ENCODE measurements around the gene ZBTB40.

ZBTB40 gene

DNA sequence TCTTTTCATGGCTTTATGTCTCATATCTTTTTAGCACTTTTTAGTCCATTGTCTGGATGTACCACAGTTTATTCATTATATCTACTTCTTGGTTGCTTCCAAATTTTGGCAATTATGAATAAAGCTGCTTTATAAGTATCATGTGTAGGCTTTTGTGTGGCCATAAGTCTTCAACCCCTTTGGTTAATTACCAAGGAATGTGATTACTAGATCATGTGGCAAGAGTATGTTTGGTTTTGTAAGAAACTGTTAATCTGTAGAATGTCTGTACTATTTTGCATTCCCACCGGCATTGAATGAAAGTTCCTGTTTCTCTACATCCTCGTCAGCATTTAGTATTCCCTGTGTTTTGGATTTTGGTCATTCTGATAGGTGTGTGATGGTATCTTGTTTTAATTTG lies 31.5 kb downstream of the ZBTB40 start:
- H3K9ac ChIP-seq (ENCODE audit: low read depth in 1 of 2, low read length in 2 of 2), result no peak overlapping the region

GRCh38 chr1:22484706-22485345 lies 33.2 kb downstream of the ZBTB40 start:
- Histone ChIP-seq H3K9me3 (ENCODE audit: control insufficient read depth in 2 of 2, low read length in 2 of 2) (no peaks in the 10 kb centered on the region), H3K4me1 (ENCODE audit: control insufficient read depth in 2 of 2, insufficient read depth in 2 of 2, low read length in 2 of 2) (no peaks in the 10 kb centered on the region), H3K4me3 (ENCODE audit: low read length in 2 of 2) (no peak overlapping the region), H3K36me3 (ENCODE audit: control insufficient read depth in 2 of 2, insufficient read depth in 2 of 2, low read length in 2 of 2) (peaks cover 0 to under 1% of the 10 kb centered on the region in 2 donors), H3K27ac (ENCODE audit: low read depth in 2 of 2, low read length in 2 of 2) (no peak overlapping the region), H3K9ac (ENCODE audit: low read depth in 1 of 2, low read length in 2 of 2) (no peak overlapping the region), H3K27me3 (ENCODE audit: control insufficient read depth in 2 of 2, insufficient read depth in 2 of 2, low read length in 2 of 2) (no peaks in the 10 kb centered on the region)

More for the DNA sequence above, 31.5 kb downstream of the ZBTB40 start:
- Histone ChIP-seq H3K4me3 (ENCODE audit: low read length in 2 of 2) (no peak overlapping the region), H3K27me3 (ENCODE audit: control insufficient read depth in 2 of 2, insufficient read depth in 2 of 2, low read length in 2 of 2) (no peaks in the 10 kb centered on the region), H3K27ac (ENCODE audit: low read depth in 2 of 2, low read length in 2 of 2) (no peak overlapping the region), H3K4me1 (ENCODE audit: control insufficient read depth in 2 of 2, insufficient read depth in 2 of 2, low read length in 2 of 2) (no peaks in the 10 kb centered on the region), H3K36me3 (ENCODE audit: control insufficient read depth in 2 of 2, insufficient read depth in 2 of 2, low read length in 2 of 2) (no peaks in the 10 kb centered on the region), H3K9me3 (ENCODE audit: control insufficient read depth in 2 of 2, low read length in 2 of 2) (no peaks in the 10 kb centered on the region)

GRCh38 chr1:22485431-22485830 lies 33.8 kb downstream of the ZBTB40 start:
- no peak overlapping the region for H3K4me3 ChIP-seq (ENCODE audit: low read length in 2 of 2)
- no peaks in the 10 kb centered on the region for H3K4me1 ChIP-seq (ENCODE audit: control insufficient read depth in 2 of 2, insufficient read depth in 2 of 2, low read length in 2 of 2)
- H3K9me3 ChIP-seq (ENCODE audit: control insufficient read depth in 2 of 2, low read length in 2 of 2), result no peaks in the 10 kb centered on the region
- H3K27ac ChIP-seq (ENCODE audit: low read depth in 2 of 2, low read length in 2 of 2), result no peak overlapping the region
- H3K27me3 ChIP-seq (ENCODE audit: control insufficient read depth in 2 of 2, insufficient read depth in 2 of 2, low read length in 2 of 2), result no peaks in the 10 kb centered on the region
- no peak overlapping the region for H3K9ac ChIP-seq (ENCODE audit: low read depth in 1 of 2, low read length in 2 of 2)
- peaks cover 4 to 6% of the 10 kb centered on the region in 2 donors for H3K36me3 ChIP-seq (ENCODE audit: control insufficient read depth in 2 of 2, insufficient read depth in 2 of 2, low read length in 2 of 2)

DNA sequence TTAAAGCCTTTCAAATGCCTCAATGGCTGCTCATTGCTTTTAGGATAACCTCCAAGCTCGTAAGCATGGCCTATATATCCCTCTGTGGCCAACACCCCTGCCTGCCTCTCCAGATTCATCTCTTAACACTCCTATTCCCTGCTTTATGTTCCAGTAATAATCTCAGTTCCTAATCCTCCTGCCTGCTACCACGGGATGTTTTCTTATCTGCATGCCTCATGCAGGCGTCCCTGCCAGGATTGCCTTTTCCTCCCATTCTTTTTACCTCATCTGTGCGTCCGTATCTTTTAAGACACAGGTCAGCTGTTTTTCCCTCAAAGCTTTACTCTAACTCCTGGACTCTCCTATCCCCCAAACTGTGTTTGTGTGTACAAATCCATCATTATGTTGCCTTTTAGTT lies 36.1 kb downstream of the ZBTB40 start:
- no peaks in the 10 kb centered on the region for H3K4me1 ChIP-seq (ENCODE audit: control insufficient read depth in 2 of 2, insufficient read depth in 2 of 2, low read length in 2 of 2)
- peaks cover 11 to 18% of the 10 kb centered on the region in 2 donors for H3K36me3 ChIP-seq (ENCODE audit: control insufficient read depth in 2 of 2, insufficient read depth in 2 of 2, low read length in 2 of 2)
- H3K9ac ChIP-seq (ENCODE audit: low read depth in 1 of 2, low read length in 2 of 2), result no peak overlapping the region
- H3K27me3 ChIP-seq (ENCODE audit: control insufficient read depth in 2 of 2, insufficient read depth in 2 of 2, low read length in 2 of 2), result no peaks in the 10 kb centered on the region
- no peak overlapping the region for H3K27ac ChIP-seq (ENCODE audit: low read depth in 2 of 2, low read length in 2 of 2)
- no peaks in the 10 kb centered on the region for H3K9me3 ChIP-seq (ENCODE audit: control insufficient read depth in 2 of 2, low read length in 2 of 2)
- H3K4me3 ChIP-seq (ENCODE audit: low read length in 2 of 2), result no peak overlapping the region

GRCh38 chr1:22488319-22488718 lies 36.7 kb downstream of the ZBTB40 start:
- Histone ChIP-seq H3K4me3 (ENCODE audit: low read length in 2 of 2) (no peak overlapping the region), H3K36me3 (ENCODE audit: control insufficient read depth in 2 of 2, insufficient read depth in 2 of 2, low read length in 2 of 2) (peaks cover 12 to 23% of the 10 kb centered on the region in 2 donors), H3K9me3 (ENCODE audit: control insufficient read depth in 2 of 2, low read length in 2 of 2) (no peaks in the 10 kb centered on the region), H3K4me1 (ENCODE audit: control insufficient read depth in 2 of 2, insufficient read depth in 2 of 2, low read length in 2 of 2) (no peaks in the 10 kb centered on the region), H3K27me3 (ENCODE audit: control insufficient read depth in 2 of 2, insufficient read depth in 2 of 2, low read length in 2 of 2) (no peaks in the 10 kb centered on the region), H3K27ac (ENCODE audit: low read depth in 2 of 2, low read length in 2 of 2) (no peak overlapping the region), H3K9ac (ENCODE audit: low read depth in 1 of 2, low read length in 2 of 2) (no peak overlapping the region)

DNA sequence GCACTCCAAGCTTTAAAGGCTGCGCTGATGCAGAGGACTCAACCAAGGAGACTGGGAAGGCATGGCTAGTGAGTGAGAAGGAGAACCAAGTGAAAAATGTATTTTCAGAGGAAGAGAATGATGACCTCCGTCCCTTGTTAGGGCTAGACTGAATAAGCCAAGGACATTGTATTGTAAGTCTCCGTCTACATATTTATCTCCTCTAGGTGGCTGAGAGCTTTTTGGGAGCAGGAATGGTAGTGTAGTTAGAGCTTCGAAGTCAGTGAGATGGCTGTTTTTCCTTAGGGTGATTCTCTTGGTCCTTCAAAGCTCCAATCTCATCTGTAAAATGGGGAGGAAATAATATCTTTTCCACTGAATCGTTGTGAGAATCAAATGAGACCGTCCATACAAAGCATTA lies 37.6 kb downstream of the ZBTB40 start:
- H3K27me3 ChIP-seq (ENCODE audit: control insufficient read depth in 2 of 2, insufficient read depth in 2 of 2, low read length in 2 of 2), result no peaks in the 10 kb centered on the region
- peaks cover 15 to 25% of the 10 kb centered on the region in 2 donors for H3K36me3 ChIP-seq (ENCODE audit: control insufficient read depth in 2 of 2, insufficient read depth in 2 of 2, low read length in 2 of 2)
- H3K4me3 ChIP-seq (ENCODE audit: low read length in 2 of 2), result no peak overlapping the region
- no peak overlapping the region for H3K27ac ChIP-seq (ENCODE audit: low read depth in 2 of 2, low read length in 2 of 2)
- H3K9me3 ChIP-seq (ENCODE audit: control insufficient read depth in 2 of 2, low read length in 2 of 2), result no peaks in the 10 kb centered on the region
- H3K4me1 ChIP-seq (ENCODE audit: control insufficient read depth in 2 of 2, insufficient read depth in 2 of 2, low read length in 2 of 2), result no peaks in the 10 kb centered on the region
- H3K9ac ChIP-seq (ENCODE audit: low read depth in 1 of 2, low read length in 2 of 2), result no peak overlapping the region

GRCh38 chr1:22489823-22490222 lies 38.2 kb downstream of the ZBTB40 start:
- peaks cover 15 to 25% of the 10 kb centered on the region in 2 donors for H3K36me3 ChIP-seq (ENCODE audit: control insufficient read depth in 2 of 2, insufficient read depth in 2 of 2, low read length in 2 of 2)
- no peak overlapping the region for H3K9ac ChIP-seq (ENCODE audit: low read depth in 1 of 2, low read length in 2 of 2)
- H3K27me3 ChIP-seq (ENCODE audit: control insufficient read depth in 2 of 2, insufficient read depth in 2 of 2, low read length in 2 of 2), result no peaks in the 10 kb centered on the region
- H3K4me1 ChIP-seq (ENCODE audit: control insufficient read depth in 2 of 2, insufficient read depth in 2 of 2, low read length in 2 of 2), result no peaks in the 10 kb centered on the region
- no peaks in the 10 kb centered on the region for H3K9me3 ChIP-seq (ENCODE audit: control insufficient read depth in 2 of 2, low read length in 2 of 2)
- H3K4me3 ChIP-seq (ENCODE audit: low read length in 2 of 2), result no peak overlapping the region
- H3K27ac ChIP-seq (ENCODE audit: low read depth in 2 of 2, low read length in 2 of 2), result no peak overlapping the region

- Histone ChIP-seq H3K9ac (ENCODE audit: low read depth in 1 of 2, low read length in 2 of 2) (no peak overlapping the region), H3K27me3 (ENCODE audit: control insufficient read depth in 2 of 2, insufficient read depth in 2 of 2, low read length in 2 of 2) (no peaks in the 10 kb centered on the region), H3K36me3 (ENCODE audit: control insufficient read depth in 2 of 2, insufficient read depth in 2 of 2, low read length in 2 of 2) (peaks cover 15 to 25% of the 10 kb centered on the region in 2 donors), H3K4me1 (ENCODE audit: control insufficient read depth in 2 of 2, insufficient read depth in 2 of 2, low read length in 2 of 2) (no peaks in the 10 kb centered on the region), H3K9me3 (ENCODE audit: control insufficient read depth in 2 of 2, low read length in 2 of 2) (no peaks in the 10 kb centered on the region), H3K27ac (ENCODE audit: low read depth in 2 of 2, low read length in 2 of 2) (no peak overlapping the region), H3K4me3 (ENCODE audit: low read length in 2 of 2) (no peak overlapping the region)
Observed at GRCh38 chr1:22490309-22490708, 38.7 kb downstream of the ZBTB40 start.

GRCh38 chr1:22491995-22492715 lies 40.5 kb downstream of the ZBTB40 start:
- Histone ChIP-seq H3K9ac (ENCODE audit: low read depth in 1 of 2, low read length in 2 of 2) (no peak overlapping the region), H3K4me1 (ENCODE audit: control insufficient read depth in 2 of 2, insufficient read depth in 2 of 2, low read length in 2 of 2) (no peaks in the 10 kb centered on the region), H3K4me3 (ENCODE audit: low read length in 2 of 2) (no peak overlapping the region), H3K9me3 (ENCODE audit: control insufficient read depth in 2 of 2, low read length in 2 of 2) (no peaks in the 10 kb centered on the region), H3K36me3 (ENCODE audit: control insufficient read depth in 2 of 2, insufficient read depth in 2 of 2, low read length in 2 of 2) (peaks cover 18 to 34% of the 10 kb centered on the region in 2 donors), H3K27ac (ENCODE audit: low read depth in 2 of 2, low read length in 2 of 2) (no peak overlapping the region), H3K27me3 (ENCODE audit: control insufficient read depth in 2 of 2, insufficient read depth in 2 of 2, low read length in 2 of 2) (no peaks in the 10 kb centered on the region)

- peaks cover 18 to 34% of the 10 kb centered on the region in 2 donors for H3K36me3 ChIP-seq (ENCODE audit: control insufficient read depth in 2 of 2, insufficient read depth in 2 of 2, low read length in 2 of 2)
- H3K27me3 ChIP-seq (ENCODE audit: control insufficient read depth in 2 of 2, insufficient read depth in 2 of 2, low read length in 2 of 2), result no peaks in the 10 kb centered on the region
- no peak overlapping the region for H3K9ac ChIP-seq (ENCODE audit: low read depth in 1 of 2, low read length in 2 of 2)
- no peak overlapping the region for H3K4me3 ChIP-seq (ENCODE audit: low read length in 2 of 2)
- H3K9me3 ChIP-seq (ENCODE audit: control insufficient read depth in 2 of 2, low read length in 2 of 2), result no peaks in the 10 kb centered on the region
- H3K27ac ChIP-seq (ENCODE audit: low read depth in 2 of 2, low read length in 2 of 2), result no peak overlapping the region
- H3K4me1 ChIP-seq (ENCODE audit: control insufficient read depth in 2 of 2, insufficient read depth in 2 of 2, low read length in 2 of 2), result no peaks in the 10 kb centered on the region
Observed at GRCh38 chr1:22494144-22494543, 42.5 kb downstream of the ZBTB40 start.
